ENCODE data around the gene ECHDC3.

ECHDC3 gene

GRCh38 chr10:11754173-11754572 lies 12.0 kb downstream of the ECHDC3 start:
- no peak for FAIRE-seq

DNA sequence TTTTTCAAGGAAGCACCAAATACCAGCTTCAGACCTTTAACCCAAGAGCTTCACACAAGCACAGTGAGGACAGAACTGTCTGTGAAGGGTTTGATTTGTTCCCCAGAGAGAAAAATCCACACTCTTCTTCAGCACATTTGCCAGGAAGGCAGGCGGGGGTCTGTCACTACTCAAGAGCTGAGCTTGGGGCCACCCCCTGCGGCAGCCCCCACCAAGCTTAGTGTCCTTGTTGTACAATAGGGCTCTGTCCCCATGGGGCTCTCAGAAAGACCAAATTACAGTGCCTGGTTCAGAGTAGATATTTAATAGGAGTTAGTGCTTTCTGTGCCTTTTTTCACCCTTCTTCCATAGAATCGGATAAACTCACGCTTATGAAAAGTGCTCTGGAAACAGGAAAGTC lies 12.4 kb downstream of the ECHDC3 start:
- no peak for FAIRE-seq

- peak; percentile 33 for FAIRE-seq
These were observed 13.5 kb downstream of the ECHDC3 start for GRCh38 chr10:11755512-11756263.

DNA sequence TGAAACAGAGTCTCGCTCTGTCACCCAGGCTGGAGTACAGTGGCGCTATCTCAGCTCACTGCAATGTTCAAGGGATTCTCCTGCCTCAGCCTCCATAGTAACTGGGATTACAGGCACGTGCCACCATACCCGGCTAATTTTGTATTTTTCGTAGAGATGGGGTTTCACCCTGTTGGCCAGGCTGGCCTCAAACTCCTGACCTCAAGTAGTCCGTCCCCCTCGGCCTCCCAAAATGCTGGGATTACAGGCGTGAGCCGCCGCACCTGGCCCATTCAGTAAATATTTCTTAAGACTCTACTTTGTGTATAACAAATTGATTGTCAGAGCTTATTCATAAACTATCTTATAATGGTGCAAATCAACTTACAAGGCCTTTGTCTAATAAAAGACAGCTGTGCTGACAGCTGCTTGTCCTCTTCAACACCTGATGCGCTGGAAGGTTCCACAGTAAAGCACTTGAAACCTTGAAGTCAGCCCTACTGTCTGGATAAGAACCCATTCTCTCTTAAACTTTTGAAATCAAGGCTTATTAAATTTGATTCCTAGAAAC lies 14.7 kb downstream of the ECHDC3 start:
- FAIRE-seq: no peak

DNA sequence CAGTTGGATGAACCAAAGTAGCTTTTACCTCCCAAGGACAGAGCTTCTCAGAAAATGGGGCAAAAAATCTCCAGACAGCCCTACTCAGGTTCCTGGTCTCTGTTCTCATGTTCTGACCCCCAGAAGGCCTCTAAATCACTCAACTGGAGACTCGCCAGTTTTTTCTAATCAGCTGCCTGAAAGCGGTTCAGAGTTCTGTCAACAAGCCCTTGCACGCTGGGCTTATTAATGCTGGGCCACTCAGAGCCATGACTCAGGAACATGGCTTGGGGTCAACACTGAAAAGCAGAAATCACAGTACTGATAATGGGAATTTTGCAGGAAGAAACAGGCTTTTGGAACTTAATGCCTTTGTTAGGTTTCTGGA lies 15.3 kb downstream of the ECHDC3 start:
- FAIRE-seq: peak; percentile 96

DNA sequence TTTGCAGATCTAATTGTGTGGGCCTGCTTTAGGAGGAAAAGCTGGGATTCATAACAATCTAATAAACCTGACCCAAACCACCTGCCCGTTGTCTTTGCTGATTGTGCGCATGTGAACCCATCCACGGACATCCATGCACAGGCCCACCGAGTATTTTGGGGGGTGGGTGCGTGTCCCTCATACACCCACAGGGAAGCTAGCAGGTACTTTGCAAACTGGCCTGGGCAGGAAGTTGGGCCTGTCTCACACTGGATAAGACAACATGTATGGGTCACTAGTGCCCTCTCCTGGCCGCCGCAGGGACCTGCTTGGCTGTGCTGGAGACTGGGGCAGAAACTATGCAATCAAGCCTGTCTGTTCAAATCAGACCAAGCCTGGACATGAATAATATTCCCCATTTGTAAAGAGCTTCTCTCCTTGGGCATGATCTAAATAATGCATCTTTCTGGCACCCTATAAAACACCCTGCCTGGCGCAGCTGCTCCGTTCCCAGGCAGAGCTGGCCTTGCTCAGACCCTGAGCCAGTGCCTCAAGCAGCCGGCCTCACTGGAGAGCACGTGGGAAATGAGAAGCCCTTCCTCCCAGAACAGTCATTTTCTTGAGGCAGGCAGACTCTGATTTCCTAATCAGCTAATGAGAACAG lies 15.8 kb downstream of the ECHDC3 start:
- FAIRE-seq: peak; percentile 51

GRCh38 chr10:11758527-11759236 lies 16.5 kb downstream of the ECHDC3 start:
- no peak for FAIRE-seq

GRCh38 chr10:11759347-11759746 lies 17.2 kb downstream of the ECHDC3 start:
- no peak for FAIRE-seq

DNA sequence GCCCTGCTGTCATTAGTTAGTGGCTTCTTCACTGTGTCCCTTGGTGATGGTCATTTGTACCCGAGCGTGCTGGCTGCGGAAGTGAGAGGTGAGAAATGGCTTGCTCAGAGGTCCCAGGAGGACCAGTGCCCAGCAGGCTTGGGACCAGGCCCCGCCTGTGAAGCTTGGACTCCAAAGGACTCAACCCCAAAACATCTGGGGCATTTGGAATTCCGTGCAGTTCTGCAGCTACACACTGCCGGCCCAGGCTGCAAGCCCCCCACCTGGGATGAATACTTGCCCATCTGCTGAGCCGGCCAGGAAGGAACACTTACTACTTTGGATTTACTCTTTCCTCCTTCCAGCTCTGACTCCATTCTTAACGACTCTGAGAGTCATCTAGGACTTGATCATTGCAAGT lies 18.0 kb downstream of the ECHDC3 start:
- FAIRE-seq: no peak

DNA sequence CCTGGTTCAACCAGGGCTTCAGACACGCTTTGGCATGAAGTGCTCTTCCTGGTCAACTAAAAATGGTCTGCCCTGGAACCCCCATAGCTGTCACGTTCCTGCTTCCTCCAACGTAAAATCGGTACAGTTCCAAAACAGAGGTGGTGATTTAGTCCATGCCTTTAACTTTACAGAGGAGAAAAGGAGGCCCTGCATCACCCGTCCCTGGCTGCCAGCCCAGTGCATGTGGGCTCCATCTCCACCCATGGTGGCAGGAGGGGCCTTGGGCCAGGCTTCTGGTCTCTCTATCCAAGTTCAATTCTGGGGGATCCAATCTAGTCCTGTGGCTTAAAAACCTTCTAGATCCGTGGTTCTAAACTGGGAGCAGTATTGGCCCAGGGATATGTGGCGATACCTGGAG lies 18.7 kb downstream of the ECHDC3 start:
- no peak for FAIRE-seq

- FAIRE-seq: no peak
These were observed 19.2 kb downstream of the ECHDC3 start for GRCh38 chr10:11761431-11761830.

DNA sequence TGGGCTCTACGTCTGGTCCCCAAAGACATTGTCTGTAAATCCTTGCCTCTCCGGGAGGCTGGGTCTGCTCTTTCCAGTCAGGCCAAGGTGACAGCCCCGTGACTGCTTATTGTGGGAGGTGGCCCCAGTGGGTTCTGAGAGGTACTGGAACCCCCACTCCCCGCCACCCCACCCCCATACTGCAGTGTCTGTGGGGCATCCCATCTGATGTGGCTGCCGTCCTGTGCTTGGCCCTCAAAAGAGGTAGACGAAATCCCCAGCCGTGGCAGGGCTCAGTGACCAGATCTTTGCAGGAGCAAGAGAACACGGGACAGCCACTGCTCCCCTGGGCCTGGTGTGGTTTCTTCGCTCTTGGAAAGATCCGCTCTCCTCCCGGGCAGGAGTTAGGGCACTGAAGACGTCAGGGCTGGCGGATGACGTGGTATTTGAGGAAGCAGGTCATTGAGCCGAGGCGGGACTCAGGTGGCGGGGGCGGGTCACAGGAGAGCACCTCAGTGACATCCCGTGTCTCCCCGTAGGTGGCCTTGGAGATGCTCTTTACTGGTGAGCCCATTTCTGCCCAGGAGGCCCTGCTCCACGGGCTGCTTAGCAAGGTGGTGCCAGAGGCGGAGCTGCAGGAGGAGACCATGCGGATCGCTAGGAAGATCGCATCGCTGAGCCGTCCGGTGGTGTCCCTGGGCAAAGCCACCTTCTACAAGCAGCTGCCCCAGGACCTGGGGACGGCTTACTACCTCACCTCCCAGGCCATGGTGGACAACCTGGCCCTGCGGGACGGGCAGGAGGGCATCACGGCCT lies 20.7 kb downstream of the ECHDC3 start:
- FAIRE-seq: no peak

GRCh38 chr10:11763501-11763861 lies 21.3 kb downstream of the ECHDC3 start:
- FAIRE-seq: no peak

GRCh38 chr10:11765141-11765540 lies 23.0 kb downstream of the ECHDC3 start:
- FAIRE-seq: no peak

DNA sequence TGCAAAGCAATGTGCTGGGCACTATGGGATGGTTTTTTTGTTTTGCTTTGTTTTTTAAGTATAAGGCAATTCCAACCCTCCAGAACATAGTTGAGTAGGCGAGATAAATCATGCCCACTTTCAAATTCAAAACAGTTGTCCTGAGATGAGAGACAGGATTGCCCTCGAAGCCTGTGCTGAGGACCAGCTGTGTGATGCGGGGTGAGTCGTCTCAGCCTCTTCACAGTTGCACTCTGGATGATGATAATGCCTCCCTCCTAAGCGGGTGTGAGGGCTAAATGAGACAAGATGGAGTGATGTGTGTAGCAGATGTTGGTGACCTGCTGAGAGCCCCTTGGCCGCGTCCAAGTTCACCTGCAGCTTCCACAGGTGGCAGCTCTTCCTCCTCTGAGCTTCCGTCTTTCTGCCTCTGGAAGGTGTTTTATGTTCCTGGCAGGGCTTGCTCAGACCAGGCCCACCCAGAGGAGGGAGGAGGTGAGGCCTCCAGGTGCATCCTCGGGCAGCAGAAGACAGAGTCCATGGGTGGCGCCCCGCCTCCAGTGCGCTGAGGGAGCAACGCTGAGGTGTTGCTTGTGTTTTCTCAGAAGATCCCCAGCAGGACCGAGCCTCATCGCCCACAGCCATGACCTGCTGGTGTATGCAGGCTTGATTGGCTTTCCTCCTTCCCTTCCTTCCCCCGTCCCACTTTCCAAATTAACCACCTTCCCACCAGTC lies 30.6 kb downstream of the ECHDC3 start:
- no peak for FAIRE-seq

DNA sequence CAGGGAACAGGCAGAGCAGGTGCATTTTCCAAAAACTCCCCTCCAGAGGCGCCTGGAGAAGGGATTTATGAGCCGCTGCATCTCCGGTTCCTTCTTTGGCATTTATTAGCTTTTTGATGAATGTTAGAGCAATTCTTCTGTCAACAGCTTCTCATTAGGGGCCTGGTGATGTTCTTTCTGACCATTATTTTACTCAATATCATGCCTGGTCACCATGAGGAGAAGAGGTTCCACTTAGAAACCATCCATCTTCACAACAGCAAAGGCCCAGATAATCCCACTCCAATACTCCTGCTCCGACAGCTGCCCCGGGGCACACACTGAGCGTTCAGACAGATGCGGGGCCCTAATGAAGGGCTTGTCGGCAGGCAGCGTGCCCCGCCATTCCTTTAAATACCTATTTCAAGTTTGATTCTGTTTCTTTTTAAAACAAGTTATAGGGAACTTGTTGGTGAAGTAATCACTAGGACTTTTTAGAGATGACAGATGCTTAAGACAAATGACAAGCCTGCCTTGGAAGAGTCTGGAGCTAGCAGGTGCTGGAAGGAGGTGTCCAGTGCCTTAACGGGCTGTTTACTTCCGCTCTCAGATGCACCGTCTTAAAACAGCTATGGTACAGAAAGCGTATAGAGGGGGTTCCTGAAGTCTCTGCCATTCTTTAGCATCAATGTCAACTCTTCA lies 31.7 kb downstream of the ECHDC3 start:
- no peak for FAIRE-seq

DNA sequence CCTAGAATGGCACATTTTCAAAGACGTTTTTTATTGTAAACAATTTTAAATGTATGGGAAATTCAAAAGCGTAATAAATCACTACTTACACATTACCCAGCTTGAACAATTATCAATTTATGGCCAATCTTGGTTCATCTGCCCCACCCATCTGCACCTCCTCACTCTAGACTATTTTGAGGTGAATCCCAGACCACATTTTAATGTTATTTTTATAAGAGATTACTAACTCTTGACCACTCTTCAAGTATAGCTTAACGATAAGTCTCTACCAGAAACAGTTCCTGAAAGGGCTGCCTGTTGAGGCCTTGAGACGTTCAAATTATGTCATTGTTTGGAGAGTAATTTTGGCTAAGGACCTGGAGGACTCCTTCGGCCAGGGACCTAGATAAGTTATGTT lies 33.2 kb downstream of the ECHDC3 start:
- FAIRE-seq: no peak

GRCh38 chr10:11776080-11776479 lies 33.9 kb downstream of the ECHDC3 start:
- no peak for FAIRE-seq

DNA sequence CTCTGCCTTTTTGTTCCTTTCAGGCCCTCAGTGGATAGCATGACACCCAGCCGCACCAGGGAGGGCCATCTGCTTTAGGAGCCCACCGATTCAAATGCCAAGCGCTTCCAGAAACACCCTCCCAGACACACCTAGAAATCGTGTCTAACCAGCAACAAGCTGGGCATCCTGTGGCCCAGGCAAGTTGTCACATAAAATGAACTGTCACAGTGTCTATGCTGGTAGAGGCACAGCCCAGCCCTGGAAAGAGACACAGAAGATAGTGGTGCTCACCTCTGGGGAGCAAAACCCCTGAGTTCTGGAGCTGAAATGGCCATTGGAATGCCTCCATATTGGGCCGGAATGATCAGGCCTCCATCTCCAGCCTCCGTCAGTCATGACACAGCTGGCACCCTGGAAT lies 38.9 kb downstream of the ECHDC3 start:
- FAIRE-seq: no peak

DNA sequence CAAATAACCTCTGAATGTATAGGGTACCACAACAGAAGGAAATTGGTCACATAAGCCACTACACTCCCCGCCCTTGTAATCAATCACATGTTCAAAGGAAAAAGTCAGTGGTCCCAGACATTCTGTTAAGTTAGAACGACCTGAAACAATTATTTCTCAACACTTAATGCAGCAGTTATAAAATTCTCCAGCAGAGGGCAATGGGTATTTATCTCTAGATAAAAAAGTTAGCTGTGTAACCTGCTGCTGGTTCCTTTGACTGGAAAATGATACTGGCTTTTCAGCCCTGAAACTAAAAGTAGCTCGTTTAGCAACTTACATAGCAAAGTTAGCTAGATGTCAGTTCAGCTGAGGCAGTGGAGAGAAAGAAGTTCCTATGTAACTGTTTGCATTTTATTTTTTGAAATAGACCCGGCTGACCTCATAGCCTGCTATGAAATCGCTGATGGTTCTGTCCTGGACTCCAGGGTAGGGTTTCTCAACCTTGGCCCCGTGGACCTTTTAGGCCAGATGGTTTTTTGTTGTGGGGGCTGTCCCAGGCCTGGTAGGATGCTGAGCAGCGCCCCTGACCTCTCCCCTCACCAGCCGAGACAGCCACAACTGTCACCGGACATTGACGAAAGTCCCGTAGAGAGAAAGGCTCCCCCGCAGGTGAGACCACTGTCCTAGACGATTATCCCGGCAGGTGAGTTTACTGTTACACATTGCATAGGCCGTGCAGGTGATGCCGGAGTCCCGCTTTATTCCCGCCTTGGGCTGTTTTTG lies 40.8 kb downstream of the ECHDC3 start:
- FAIRE-seq: peak; percentile 97

GRCh38 chr10:11783558-11783865 lies 41.3 kb downstream of the ECHDC3 start:
- no peak for FAIRE-seq

Data from islet of Langerhans (tissue), 1 donor.